ENCODE measurements around the gene QSOX2.

DNA sequence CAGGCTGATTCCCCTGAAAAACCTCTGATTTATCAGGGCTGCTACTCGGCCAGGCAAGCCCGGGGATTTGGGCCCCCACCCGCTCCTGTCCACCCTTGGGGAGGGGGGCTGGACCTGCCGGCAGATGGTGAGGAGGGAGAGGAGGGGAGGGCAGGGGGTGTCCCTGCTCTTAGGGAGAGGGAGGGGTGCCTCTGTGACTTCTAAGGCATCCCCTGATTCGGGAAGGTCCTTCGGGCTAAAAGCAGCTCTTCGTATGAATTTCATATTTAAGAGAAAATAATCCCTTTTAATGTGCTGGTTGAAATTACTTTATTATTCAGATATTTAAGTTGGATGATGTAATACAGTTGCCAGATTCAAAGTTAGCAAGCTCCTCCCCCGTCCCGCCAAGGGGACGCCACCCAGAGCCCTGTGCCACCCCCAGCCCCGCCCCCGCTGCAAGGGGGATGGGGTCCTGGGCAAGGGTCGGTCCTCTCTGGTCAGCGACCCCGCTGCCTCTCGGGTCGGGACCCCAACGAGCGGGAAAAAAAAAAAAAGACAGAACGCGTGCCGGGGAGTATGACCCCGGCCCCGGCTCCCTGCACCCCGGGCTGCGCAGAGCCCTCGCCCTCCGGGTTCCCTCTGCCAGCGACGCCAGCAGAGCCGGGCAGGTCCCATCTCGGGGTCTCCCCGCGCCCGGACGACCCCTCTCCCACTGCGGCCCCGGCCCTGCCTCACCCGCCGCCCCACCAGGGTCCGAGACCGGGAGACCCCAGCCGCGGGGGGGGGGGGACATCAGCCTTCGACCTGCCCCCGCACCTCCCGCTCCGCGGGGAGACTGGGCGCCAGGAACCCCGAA, 53.1 kb downstream of the QSOX2 start:
- TF ChIP-seq POLR2A (IDR thresholded peaks at IDR 0.05): no peak
- TF ChIP-seq, protein P1, sequence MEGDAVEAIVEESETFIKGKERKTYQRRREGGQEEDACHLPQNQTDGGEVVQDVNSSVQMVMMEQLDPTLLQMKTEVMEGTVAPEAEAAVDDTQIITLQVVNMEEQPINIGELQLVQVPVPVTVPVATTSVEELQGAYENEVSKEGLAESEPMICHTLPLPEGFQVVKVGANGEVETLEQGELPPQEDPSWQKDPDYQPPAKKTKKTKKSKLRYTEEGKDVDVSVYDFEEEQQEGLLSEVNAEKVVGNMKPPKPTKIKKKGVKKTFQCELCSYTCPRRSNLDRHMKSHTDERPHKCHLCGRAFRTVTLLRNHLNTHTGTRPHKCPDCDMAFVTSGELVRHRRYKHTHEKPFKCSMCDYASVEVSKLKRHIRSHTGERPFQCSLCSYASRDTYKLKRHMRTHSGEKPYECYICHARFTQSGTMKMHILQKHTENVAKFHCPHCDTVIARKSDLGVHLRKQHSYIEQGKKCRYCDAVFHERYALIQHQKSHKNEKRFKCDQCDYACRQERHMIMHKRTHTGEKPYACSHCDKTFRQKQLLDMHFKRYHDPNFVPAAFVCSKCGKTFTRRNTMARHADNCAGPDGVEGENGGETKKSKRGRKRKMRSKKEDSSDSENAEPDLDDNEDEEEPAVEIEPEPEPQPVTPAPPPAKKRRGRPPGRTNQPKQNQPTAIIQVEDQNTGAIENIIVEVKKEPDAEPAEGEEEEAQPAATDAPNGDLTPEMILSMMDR (IDR thresholded peaks at IDR 0.05 in 8 of 11, conservative IDR thresholded peaks at IDR 0.05 in 3 of 11): no peak
- no peak for TF ChIP-seq POLR2AphosphoS5 (IDR thresholded peaks at IDR 0.05)
